Right lobe of liver (tissue), 6 donors: ENCODE data around the gene ODR4. TPM values are rescaled to one million over a fixed set of nuclear protein-coding genes. Genes with fewer than 3 reads are reported as not detected.

Experiments used
- ATAC-seq, 4 donors: fragments of 200-7000 bp; cut with Tn5 transposase; one replicate each; pipeline ENCODE4 v1.9.1; 2020; ENCODE audit warnings: mild to moderate bottlenecking in 4 of 4, moderate library complexity in 4 of 4
- DNase-seq, 3 donors: peaks; one replicate each; pipeline ENCODE4 v3.0.0-alpha.2; 2020
- H3K27ac ChIP-seq, 3 donors: fragments of 200-600 bp; one replicate each; pipeline ENCODE4 v1.8.0; 2022
- H3K27me3 ChIP-seq, 2 donors: fragments of 200-600 bp; one replicate each; pipeline ENCODE4 v1.8.0; 2022
- H3K36me3 ChIP-seq, 4 donors: fragments of 200-600 bp; sonication (generic) in 1 of 4; one replicate each; pipeline versions ENCODE4 v1.5.1 to v1.8.0; 2017 to 2022; ENCODE audit warnings: control low read depth in 1 of 4
- H3K4me1 ChIP-seq, 4 donors: fragments of 200-600 bp; sonication (generic) in 1 of 4; one replicate each; pipeline versions ENCODE4 v1.5.1 to v1.8.0; 2017 to 2022; ENCODE audit warnings: control low read depth in 1 of 4
- H3K4me3 ChIP-seq, 3 donors: fragments of 200-600 bp; one replicate each; pipeline ENCODE4 v1.8.0; 2022
- H3K9me3 ChIP-seq, 4 donors: fragments of 200-600 bp; sonication (generic) in 1 of 4; one replicate each; pipeline versions ENCODE4 v1.5.1 to v1.8.0; 2017 to 2022; ENCODE audit warnings: control low read depth in 1 of 4
- CTCF ChIP-seq, 4 donors: fragments of 200-600 bp in 3 of 4; fragments of 450-650 bp in 1 of 4; IDR thresholded peaks; one replicate each; pipeline versions ENCODE4 v1.5.1 to v1.8.0; 2016 to 2022; ENCODE audit warnings: antibody characterized with exemption in 4 of 4, mild to moderate bottlenecking in 2 of 4
- POLR2A ChIP-seq: fragments of 450-650 bp; IDR thresholded peaks from one replicate; pipeline ENCODE4 v1.6.1; 2017; ENCODE audit warnings: antibody characterized with exemption, mild to moderate bottlenecking
- WGBS: methylation state at CpG from one replicate; pipeline ENCODE4 v1.1.6; 2018; ENCODE audit warnings: low coverage, low lambda C conversion rate; ENCODE audit not compliant: insufficient coverage; ENCODE audit errors: missing lambda C conversion rate; 5-methylcytosine and 5-hydroxymethylcytosine counted together
- intact Hi-C, 2 donors: fragments of 100-400 bp; cut with DNase I; formaldehyde crosslinking; loops; one replicate each; pipeline versions ENCODE4 v1.11.2 to v1.14.1; 2022
- total RNA-seq, 6 experiments: library from RNA; depleted of rRNA in 2 of 6; stranded (reverse); fragments of >200 nt in 2 of 6; fragmentation: NEBNext Ultra II Directional in 3 of 6; extraction: Animal tissue kit (Norgen Biotek cat#: 25700) in 3 of 6; gene quantifications; one replicate each; pipeline versions ENCODE4 v1.1.0 to v1.2.4, GENCODE V29; 2016 to 2023
- donor health status: DM: no; HTN: yes; CAD: no.
- donor health status: DM: no; HTN: no; CAD: no.
- donor health status: DM: no; HTN: no; CAD: no.
- donor health status: DM: no; HTN: yes; CAD: no.
- donor health status: DM: no; HTN: yes; CAD: no.

The ODR4 gene
- total RNA-seq, 6 experiments from 2014 or later: 13.0 to 16.7 (median 14.7) TPM

DNA sequence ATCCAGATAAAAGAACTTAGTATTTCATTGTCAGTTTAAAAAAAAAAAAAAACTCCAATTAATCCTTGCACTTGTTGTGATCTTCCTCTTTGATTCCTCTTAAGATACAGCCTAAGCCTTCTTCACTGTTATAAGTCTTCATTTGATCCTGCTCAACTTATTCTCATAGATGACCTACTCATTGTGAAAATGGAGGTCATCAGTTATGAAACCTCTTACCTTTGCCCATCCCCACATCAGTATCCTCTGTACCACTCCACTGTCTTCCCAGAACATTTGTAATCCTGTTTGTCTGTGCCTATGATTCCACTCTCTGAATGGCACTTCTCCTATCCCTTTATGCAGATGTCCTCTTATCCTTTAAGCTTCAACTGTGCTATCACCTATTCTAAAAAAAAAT, 28.0 kb downstream of the ODR4 start:
- DNase-seq (no peak), ATAC-seq (no peak)
- TF ChIP-seq POLR2A (no peak), CTCF (IDR thresholded peaks at IDR 0.05) (no peak)
- Histone ChIP-seq H3K4me3 (no peak overlapping the region), H3K9me3 (no peaks in the 10 kb centered on the region), H3K27ac (no peak overlapping the region), H3K4me1 (no peaks in the 10 kb centered on the region), H3K27me3 (no peaks in the 10 kb centered on the region), H3K36me3 (peaks cover 0 to 34% (median 19%) of the 10 kb centered on the region in 4 donors)
- intact Hi-C loops: no loop called here

DNA sequence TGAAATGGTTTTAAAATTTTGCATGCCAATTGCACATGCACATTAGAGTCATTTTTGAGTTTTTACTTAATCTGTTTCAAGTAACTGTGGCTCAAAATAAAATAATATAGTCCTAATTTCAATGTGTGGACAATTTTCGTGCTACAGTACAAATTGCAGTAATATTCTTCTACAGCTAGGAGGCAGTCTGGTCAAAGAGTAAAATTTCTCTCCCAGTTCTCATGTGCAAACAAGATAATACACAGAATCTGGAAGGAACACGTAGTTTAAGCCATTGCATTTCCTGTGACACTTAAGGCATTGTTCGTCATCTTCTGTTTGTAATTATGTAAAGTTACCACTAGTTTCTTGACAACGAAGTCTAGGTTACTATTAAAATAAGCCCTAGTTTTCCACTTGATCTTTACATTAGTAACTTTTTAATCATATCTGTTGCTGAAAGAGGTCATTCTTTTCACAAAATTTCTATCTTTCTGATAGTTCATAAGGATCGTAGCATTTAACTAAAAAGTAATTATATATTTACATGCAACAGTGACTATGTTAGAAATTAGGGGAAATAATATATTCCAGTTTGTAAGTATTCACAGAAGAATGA, 28.9 kb downstream of the ODR4 start:
- intact Hi-C loops: no loop called here
- H3K4me1 ChIP-seq: no peaks in the 10 kb centered on the region
- no peaks in the 10 kb centered on the region for H3K27me3 ChIP-seq
- H3K9me3 ChIP-seq: no peaks in the 10 kb centered on the region
- peak; percentile 55 to 63 (median 58) for TF ChIP-seq CTCF (IDR thresholded peaks at IDR 0.05)
- no peak for TF ChIP-seq POLR2A
- H3K27ac ChIP-seq: no peak overlapping the region
- ATAC-seq (peak; percentile 38 to 69 (median 65)), DNase-seq (no peak)
- no peak overlapping the region for H3K4me3 ChIP-seq
- peaks cover 0 to 27% (median 15%) of the 10 kb centered on the region in 4 donors for H3K36me3 ChIP-seq
- WGBS: 47% methylated on average over 5 of the region's 5 CpGs

DNA sequence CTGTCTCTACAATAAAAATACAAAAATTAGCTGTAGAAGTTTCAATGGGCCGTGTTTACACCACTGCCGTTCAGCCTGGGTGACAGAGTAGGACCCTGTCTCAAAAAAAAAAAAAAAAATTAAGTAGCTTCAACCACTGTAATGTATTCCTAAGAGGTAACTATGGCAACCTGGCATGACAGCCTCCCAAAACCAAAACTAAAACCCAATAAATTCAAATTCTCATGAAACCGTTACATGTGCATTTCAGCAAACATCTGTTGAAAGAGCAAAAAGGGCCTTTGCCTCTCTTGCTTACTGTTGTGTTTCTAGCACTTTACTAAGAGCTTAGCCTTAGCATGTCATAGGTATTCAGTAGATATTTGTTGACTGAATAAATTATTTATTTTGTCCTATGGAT, 33.5 kb downstream of the ODR4 start:
- TF ChIP-seq CTCF (IDR thresholded peaks at IDR 0.05): no peak
- no peak for TF ChIP-seq POLR2A
- 92% methylated on average over 3 of the region's 3 CpGs for WGBS
- ATAC-seq (no peak), DNase-seq (no peak)
- Histone ChIP-seq H3K27me3 (no peaks in the 10 kb centered on the region), H3K4me1 (no peaks in the 10 kb centered on the region), H3K27ac (no peak overlapping the region), H3K36me3 (peaks cover 0 to 40% (median 15%) of the 10 kb centered on the region in 4 donors), H3K9me3 (no peaks in the 10 kb centered on the region), H3K4me3 (no peak overlapping the region)
- intact Hi-C loops: no loop called here

GRCh38 chr1:186413319-186413718, 37.7 kb downstream of the ODR4 start:
- no peaks in the 10 kb centered on the region for H3K4me1 ChIP-seq
- peaks cover 0 to 19% (median 0%) of the 10 kb centered on the region in 4 donors for H3K36me3 ChIP-seq
- H3K27me3 ChIP-seq: no peaks in the 10 kb centered on the region
- intact Hi-C loops: no loop called here
- H3K9me3 ChIP-seq: no peaks in the 10 kb centered on the region
- no peak overlapping the region for H3K27ac ChIP-seq
- ATAC-seq: no peak
- TF ChIP-seq POLR2A: no peak
- TF ChIP-seq CTCF (IDR thresholded peaks at IDR 0.05): no peak
- DNase-seq: no peak
- no peak overlapping the region for H3K4me3 ChIP-seq
- 87% methylated on average over 1 of the region's 1 CpG for WGBS

DNA sequence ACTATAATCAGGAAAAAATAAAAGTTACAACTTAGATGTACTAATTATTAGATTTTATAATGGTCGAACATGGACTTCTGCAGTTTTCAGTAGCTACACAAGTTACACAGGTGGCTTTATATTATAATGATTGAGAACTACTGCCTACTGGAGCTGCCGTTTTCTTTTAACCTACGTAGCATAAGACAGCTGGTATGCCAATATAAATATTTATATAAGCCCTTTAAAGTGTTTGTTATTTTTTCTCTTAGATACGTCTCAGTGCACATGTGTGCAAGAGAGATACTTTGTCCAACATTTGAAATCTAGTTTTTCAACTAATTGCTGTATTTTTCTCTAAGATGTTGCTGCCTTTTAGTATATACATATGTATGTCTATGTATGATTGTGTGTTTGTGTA, 42.9 kb downstream of the ODR4 start:
- H3K27me3 ChIP-seq: no peaks in the 10 kb centered on the region
- no peak for TF ChIP-seq CTCF (IDR thresholded peaks at IDR 0.05)
- TF ChIP-seq POLR2A: no peak
- no peak overlapping the region for H3K27ac ChIP-seq
- H3K36me3 ChIP-seq: peaks cover 0 to 16% (median 8%) of the 10 kb centered on the region in 4 donors
- no peaks in the 10 kb centered on the region for H3K9me3 ChIP-seq
- H3K4me1 ChIP-seq: no peaks in the 10 kb centered on the region
- intact Hi-C loops: no loop called here
- H3K4me3 ChIP-seq: no peak overlapping the region
- no peak for ATAC-seq
- DNase-seq: no peak
- WGBS: 66% methylated on average over 4 of the region's 4 CpGs
